ENCODE data around the gene C2CD4C.

C2CD4C gene

DNA sequence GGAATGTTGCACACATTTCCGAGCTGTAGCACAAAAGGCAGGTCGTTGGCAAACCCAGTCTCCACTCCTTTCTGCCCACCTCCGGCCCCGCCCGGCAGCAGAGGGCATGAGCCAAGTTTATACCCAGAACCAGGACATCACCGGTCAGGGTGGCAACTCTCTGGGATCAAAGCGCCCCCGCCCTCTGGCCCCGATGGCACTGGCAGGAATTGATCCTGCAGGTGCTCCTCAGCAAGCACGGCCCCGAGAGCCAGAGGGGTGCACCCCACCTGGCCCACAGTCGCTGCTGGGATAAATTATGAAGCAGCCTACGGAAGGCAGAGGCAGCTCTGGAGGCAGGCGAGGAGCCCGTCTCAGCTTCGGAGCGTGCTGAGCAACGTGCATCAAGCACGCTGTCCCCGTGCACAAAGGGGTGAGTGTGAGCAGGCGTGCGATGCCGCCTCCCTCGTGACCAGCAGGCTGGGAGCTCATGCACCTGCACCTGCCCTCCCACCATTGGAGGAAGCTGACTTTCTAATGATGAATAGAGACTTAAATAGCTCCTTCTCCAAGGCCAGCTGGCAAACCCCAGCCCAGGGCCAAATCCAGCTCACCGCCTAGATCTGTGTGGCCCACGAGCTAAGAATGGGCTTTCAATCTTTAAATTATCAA lies 26.2 kb upstream of the C2CD4C start:
- H4K20me1 ChIP-seq (ENCODE audit: control insufficient read depth, insufficient read depth, low read depth, low read length) = no peaks in the 10 kb centered on the region
- H3K36me3 ChIP-seq (ENCODE audit: control insufficient read depth, low read length) = no peaks in the 10 kb centered on the region
- peaks cover 3% of the 10 kb centered on the region; the same call in 1 of the 2 replicates for H3K9me3 ChIP-seq (ENCODE audit: control insufficient read depth, insufficient read depth, low read length)
- H3K9me2 ChIP-seq (replicated peaks; ENCODE audit: control insufficient read depth, low read length) = no peaks in the 10 kb centered on the region
- no peaks in the 10 kb centered on the region for H3K27me3 ChIP-seq (ENCODE audit: control insufficient read depth, low read length)
- H3K4me1 ChIP-seq (ENCODE audit: control insufficient read depth, low read length) = no peaks in the 10 kb centered on the region
- H3K27ac ChIP-seq (ENCODE audit: low read depth, low read length) = no peak overlapping the region
- no peak overlapping the region for H3K4me2 ChIP-seq (ENCODE audit: low read length)
- no peaks in the 10 kb centered on the region for H3F3A ChIP-seq (ENCODE audit: control insufficient read depth, insufficient read depth)
- TF ChIP-seq, protein P1, sequence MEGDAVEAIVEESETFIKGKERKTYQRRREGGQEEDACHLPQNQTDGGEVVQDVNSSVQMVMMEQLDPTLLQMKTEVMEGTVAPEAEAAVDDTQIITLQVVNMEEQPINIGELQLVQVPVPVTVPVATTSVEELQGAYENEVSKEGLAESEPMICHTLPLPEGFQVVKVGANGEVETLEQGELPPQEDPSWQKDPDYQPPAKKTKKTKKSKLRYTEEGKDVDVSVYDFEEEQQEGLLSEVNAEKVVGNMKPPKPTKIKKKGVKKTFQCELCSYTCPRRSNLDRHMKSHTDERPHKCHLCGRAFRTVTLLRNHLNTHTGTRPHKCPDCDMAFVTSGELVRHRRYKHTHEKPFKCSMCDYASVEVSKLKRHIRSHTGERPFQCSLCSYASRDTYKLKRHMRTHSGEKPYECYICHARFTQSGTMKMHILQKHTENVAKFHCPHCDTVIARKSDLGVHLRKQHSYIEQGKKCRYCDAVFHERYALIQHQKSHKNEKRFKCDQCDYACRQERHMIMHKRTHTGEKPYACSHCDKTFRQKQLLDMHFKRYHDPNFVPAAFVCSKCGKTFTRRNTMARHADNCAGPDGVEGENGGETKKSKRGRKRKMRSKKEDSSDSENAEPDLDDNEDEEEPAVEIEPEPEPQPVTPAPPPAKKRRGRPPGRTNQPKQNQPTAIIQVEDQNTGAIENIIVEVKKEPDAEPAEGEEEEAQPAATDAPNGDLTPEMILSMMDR (IDR thresholded peaks at IDR 0.05; ENCODE audit: low read depth, low read length, poor library complexity, severe bottlenecking) = no peak
- no peak for TF ChIP-seq EZH2phosphoT487 (IDR thresholded peaks at IDR 0.05; ENCODE audit: borderline replicate concordance, low read length)
- H3K4me3 ChIP-seq (ENCODE audit: low read length) = no peak overlapping the region
- H3K79me2 ChIP-seq (ENCODE audit: control insufficient read depth, low read length) = no peaks in the 10 kb centered on the region

DNA sequence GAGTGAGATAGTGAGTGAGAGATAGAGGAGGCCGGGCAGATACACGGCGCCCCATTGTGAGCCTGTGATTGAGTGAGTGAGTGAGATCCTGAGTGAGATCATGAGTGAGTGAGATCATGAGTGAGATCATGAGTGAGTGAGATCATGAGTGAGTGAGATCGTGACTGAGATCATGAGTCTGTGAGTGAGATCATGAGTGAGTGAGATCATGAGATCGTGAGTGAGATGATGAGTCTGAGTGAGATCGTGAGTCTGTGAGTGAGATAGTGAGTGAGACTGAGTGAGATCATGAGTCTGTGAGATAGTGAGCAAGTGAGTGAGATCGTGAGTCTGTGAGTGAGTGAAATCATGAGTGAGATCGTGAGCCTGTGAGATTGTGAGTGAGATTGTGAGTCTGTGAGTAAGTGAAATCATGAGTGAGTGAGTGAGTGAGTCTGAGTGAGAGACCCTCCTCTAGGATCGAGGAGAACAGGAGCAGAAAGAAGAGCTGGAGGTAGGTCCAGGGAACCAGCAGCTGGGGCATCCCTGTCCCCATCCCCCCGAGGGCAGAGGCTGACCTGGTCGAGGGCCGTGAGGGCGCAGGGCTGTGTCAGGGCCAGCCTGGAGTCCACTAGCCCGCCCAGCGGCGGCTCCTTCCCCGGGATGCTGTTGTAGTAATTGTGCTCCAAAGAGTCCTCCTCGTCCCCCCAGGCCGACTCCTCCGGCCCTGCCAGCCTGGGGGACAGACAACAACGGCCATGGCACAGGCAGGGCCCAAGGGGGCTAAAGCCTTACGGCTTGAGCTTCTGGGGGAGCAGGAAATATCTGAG lies 25.4 kb upstream of the C2CD4C start:
- Histone ChIP-seq H3F3A (ENCODE audit: control insufficient read depth, insufficient read depth) (no peaks in the 10 kb centered on the region), H3K27me3 (ENCODE audit: control insufficient read depth, low read length) (no peaks in the 10 kb centered on the region), H4K20me1 (ENCODE audit: control insufficient read depth, insufficient read depth, low read depth, low read length) (no peaks in the 10 kb centered on the region), H3K9me3 (ENCODE audit: control insufficient read depth, insufficient read depth, low read length) (no peaks in the 10 kb centered on the region; the same call in 1 of the 2 replicates), H3K27ac (ENCODE audit: low read depth, low read length) (no peak overlapping the region), H3K4me1 (ENCODE audit: control insufficient read depth, low read length) (no peaks in the 10 kb centered on the region), H3K9me2 (replicated peaks; ENCODE audit: control insufficient read depth, low read length) (no peaks in the 10 kb centered on the region), H3K4me3 (ENCODE audit: low read length) (no peak overlapping the region), H3K4me2 (ENCODE audit: low read length) (no peak overlapping the region), H3K79me2 (ENCODE audit: control insufficient read depth, low read length) (no peaks in the 10 kb centered on the region), H3K36me3 (ENCODE audit: control insufficient read depth, low read length) (no peaks in the 10 kb centered on the region)
- TF ChIP-seq, protein P1 (IDR thresholded peaks at IDR 0.05; ENCODE audit: low read depth, low read length, poor library complexity, severe bottlenecking) = no peak
- no peak for TF ChIP-seq EZH2phosphoT487 (IDR thresholded peaks at IDR 0.05; ENCODE audit: borderline replicate concordance, low read length)

DNA sequence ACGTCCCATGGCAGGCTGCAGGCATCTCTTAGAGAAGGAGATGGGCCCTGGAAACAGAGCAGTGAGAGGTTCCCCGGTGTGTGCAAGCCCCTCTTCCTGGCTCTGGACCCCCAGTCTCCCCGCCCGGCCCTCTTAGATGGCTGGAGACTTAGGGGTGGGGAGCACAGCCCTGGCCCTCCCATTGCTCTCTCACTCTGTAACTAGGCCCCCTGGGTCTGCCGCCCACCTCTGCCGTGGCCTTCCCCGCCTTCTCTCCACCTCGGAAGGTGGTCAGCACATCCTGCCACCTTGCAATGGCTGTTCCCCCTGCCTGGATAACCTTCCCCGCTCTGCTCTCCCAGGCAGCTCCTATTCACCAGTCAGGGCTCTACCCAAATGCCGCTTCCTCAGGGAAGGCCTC lies 21.8 kb upstream of the C2CD4C start:
- Histone ChIP-seq H3K9me3 (ENCODE audit: control insufficient read depth, insufficient read depth, low read length) (peaks cover 4% of the 10 kb centered on the region; the same call in 1 of the 2 replicates), H3K27me3 (ENCODE audit: control insufficient read depth, low read length) (no peaks in the 10 kb centered on the region), H3K36me3 (ENCODE audit: control insufficient read depth, low read length) (no peaks in the 10 kb centered on the region)

More for the DNA sequence above, 21.8 kb upstream of the C2CD4C start:
- Histone ChIP-seq H3K9me2 (replicated peaks; ENCODE audit: control insufficient read depth, low read length) (no peaks in the 10 kb centered on the region), H3K4me2 (ENCODE audit: low read length) (no peak overlapping the region), H3K79me2 (ENCODE audit: control insufficient read depth, low read length) (no peaks in the 10 kb centered on the region), H3K27ac (ENCODE audit: low read depth, low read length) (no peak overlapping the region), H3K4me1 (ENCODE audit: control insufficient read depth, low read length) (no peaks in the 10 kb centered on the region), H3K4me3 (ENCODE audit: low read length) (no peak overlapping the region), H4K20me1 (ENCODE audit: control insufficient read depth, insufficient read depth, low read depth, low read length) (no peaks in the 10 kb centered on the region), H3F3A (ENCODE audit: control insufficient read depth, insufficient read depth) (no peaks in the 10 kb centered on the region)
- TF ChIP-seq, protein P1 (IDR thresholded peaks at IDR 0.05; ENCODE audit: low read depth, low read length, poor library complexity, severe bottlenecking) = no peak
- no peak for TF ChIP-seq EZH2phosphoT487 (IDR thresholded peaks at IDR 0.05; ENCODE audit: borderline replicate concordance, low read length)
